GM18508 (cell line): ENCODE measurements around the gene C1QL1.

Experiments
- ATAC-seq: cut with Tn5 transposase; IDR thresholded peaks from one replicate; pipeline ENCODE4 v1.9.1; 2021; ENCODE audit warnings: moderate number of reproducible peaks; ENCODE audit not compliant: insufficient read depth, unreplicated experiment

Gene C1QL1

GRCh38 chr17:44990994-44991393 is 22.9 kb upstream of the C1QL1 start:
- no peak for ATAC-seq

- no peak for ATAC-seq
Measured at GRCh38 chr17:44989552-44990138, 21.5 kb upstream of the C1QL1 start.

DNA sequence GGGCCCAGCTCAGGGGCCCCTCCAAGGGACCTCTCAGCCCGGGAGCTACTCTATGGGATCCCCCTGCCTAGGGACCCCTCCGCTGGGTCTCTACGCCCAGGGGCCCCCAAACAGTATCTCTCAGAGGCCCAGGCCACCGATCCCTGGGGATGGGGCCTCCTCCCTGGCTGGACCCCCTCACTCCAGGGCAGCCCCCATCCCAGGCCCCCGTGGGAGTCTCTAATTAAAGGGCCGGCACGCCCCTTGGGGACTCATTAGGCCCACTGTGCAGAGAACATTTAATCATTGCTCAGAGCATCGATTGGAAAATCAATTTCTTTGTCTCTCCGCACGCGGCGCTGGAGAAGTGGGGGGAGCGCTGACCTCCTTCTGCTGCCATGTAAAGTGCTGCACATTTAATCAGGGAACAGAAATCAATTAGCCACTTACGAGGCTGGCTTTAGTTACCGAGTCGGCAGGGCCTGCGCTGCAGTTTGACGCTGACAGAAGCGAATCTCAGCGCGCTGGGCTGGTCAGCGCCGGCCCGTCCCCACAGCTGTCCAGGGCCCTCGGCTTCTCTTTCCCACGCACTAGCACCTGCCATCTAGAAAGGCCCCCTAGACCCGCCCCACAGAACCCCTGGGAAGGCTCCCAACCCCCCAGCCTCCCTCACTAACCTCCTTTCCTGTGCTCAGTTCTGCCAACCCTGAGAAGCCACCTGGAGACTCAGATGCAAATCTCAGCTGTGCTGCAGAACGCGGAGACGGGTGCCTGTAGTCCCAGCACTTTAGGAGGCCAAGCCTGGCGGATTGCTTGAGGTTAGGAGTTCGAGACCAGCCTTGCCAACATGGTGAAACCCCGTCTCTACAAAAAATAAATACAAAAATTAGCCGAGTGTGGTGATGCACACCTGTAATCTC is 20.2 kb upstream of the C1QL1 start:
- ATAC-seq = no peak

- no peak for ATAC-seq
Measured at GRCh38 chr17:44983563-44983962, 15.5 kb upstream of the C1QL1 start.

DNA sequence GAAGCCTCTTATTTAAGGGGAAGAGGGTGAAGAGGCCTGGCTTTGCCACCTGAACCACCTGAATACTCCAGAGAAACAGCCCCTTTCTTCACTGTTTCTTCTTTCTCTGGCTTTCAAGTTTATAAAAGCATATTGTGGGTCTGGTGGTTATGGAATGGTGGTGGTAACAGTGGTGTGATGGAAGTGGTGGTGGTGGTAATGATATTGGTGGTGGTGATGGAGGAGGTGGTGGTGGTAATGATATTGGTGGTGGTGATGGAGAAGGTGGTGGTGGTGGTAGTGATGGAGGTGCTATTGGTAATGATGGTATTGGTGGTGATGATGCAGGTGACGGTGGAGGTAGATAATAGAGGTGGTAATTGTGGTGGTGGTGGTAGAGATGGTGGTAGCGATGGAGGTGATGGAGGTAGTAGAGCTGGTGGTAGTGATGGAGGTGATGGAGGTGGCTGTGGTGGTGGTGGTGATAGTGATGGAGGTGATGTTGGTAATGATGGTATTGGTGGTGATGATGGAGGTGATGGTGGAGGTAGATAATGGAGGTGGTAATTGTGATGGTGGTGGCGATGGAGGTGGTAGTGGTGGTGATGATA is 14.1 kb upstream of the C1QL1 start:
- ATAC-seq = no peak

DNA sequence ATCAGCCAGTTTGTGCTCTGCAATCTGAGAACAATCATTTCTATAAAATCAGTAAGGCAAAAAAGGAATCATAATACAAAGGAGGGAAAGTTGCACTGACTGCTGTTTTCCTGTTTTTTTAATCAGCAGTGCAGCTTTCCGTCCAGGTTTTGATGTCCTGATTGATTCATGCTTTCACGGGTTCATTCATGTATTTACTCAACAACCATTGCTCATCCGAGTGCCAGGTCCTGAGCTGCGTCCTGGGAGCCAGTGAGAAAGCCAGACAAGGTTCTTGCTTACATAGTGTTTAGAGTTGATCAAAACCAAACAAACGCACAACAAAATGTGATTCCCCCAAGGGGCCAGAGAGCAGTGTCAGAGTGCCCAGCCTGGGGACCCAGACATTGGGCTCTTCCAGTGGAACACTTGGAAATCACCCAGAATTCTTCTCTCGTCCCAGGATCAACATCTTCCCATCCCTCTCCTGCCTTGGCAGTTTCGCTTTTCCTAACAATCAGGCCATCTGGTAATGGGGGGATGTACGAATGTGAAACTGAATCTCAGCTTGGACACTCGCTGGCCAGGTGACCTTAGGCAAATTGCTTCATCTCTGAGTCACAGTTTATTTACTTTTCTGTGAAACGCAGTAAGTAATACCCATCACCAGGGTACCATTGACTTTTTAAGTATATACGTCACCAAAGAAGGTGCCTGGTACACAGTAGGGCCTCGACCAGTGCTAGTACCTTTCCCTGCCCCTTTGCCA is 13.3 kb upstream of the C1QL1 start:
- ATAC-seq = no peak

- no peak for ATAC-seq
Measured at GRCh38 chr17:44979426-44979995, 11.4 kb upstream of the C1QL1 start.

DNA sequence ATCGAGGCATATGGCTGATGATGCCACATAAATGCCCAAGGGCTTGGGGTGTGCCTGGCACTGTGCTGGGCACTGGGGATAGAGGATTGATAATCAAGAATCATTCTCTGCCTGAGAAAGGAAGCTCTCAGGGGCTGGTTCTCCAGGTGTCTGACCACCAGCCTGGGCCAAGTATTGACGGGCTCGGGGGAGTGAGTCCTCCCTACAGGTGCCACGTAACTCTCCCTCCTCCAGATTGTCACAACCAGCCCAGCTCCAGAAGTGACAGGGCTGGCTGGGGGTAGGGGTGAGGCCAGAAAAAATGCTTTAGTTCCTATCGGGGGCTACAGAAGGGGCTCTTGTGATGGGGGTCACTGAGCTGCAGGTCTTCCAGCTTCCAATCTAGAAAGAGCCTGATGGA is 10.7 kb upstream of the C1QL1 start:
- no peak for ATAC-seq

DNA sequence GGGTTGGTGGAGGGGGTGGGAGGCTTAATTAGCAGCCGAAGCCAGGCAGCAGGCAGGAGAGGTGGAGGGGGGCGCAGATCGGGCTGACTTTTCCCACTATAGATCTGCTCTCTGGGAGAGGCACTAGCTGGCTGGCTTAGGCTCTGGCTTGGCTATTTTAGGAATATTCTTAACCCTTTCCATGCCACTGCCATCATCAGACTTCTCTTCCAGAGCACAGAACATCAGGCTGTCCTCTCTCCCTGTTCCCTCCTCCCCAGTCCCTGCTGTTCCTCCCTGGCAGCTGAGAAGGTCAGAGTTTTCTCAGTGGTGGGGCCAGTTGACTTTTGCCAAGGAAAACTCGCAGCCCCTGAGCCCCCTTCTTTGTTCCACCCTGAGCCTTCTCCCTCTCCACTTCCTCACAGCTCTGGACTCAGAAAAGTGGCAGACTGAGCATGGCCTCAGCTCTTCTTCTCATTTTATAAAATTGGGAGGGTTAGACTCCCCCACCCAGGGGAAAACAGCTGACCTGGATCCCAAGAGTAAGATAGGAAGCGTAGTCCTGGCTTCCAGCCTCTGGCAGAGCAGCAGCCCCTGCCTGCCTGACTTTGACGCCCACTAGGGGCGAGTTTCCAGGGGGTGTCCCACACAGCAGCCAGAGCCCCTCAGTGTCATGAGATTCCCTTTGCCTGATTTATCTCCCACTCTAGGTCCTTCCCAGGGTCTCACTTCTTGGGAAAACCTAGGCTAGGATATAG is 9.9 kb upstream of the C1QL1 start:
- no peak for ATAC-seq

GRCh38 chr17:44977065-44977464 is 9.0 kb upstream of the C1QL1 start:
- no peak for ATAC-seq

- ATAC-seq = no peak
Measured at GRCh38 chr17:44976206-44976605, 8.1 kb upstream of the C1QL1 start.

DNA sequence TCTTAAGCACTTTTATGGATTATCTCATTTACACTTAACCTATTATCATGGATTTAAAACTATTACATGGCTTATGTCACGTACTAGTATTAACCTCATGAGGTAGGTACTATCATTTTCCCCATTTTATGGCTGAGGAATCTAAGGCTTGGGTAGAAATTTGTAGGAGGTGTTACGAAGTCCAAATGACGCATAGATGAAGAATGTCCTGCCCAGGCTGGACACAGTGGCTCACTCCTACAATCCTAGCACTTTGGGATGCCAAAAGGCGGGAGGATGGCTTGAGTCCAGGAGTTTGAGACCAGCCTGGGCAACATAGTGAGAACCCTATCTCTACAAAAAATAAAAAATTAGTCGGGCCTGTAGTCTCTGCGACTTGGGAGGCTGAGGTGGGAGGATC is 4.8 kb upstream of the C1QL1 start:
- no peak for ATAC-seq

DNA sequence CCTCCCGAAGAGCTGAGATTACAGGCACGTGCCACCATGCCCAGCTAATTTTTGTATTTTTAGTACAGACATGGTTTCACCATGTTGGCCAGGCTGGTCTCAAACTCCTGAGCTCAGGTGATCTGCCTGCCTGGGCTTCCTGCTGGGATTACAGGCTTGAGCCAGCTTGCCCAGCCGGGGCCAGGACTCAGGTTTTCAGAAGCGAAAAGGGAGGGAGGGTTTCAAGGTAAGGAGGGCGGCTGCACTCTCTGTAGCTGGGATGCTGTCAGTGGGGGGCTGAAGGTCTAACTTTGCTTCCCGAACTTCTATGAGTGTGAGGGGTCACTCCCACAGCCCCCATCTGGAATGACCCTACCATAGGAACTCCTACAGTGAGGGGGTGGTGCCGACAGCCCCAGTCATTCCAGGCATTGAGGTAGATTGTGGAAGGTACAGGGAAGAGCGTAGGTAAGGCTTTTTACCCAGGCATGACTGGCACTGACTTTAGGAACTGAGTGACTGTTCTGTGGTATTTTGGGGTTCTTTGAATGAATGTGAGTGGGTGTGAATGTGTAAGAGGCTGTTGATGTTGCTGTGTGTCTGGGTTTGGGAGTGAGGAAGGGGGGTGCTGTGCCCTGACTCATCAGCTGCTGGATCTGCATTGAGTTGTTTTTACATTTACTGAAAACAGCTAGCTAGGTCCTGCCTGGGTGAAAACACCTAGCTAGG is 3.8 kb upstream of the C1QL1 start:
- ATAC-seq = no peak

DNA sequence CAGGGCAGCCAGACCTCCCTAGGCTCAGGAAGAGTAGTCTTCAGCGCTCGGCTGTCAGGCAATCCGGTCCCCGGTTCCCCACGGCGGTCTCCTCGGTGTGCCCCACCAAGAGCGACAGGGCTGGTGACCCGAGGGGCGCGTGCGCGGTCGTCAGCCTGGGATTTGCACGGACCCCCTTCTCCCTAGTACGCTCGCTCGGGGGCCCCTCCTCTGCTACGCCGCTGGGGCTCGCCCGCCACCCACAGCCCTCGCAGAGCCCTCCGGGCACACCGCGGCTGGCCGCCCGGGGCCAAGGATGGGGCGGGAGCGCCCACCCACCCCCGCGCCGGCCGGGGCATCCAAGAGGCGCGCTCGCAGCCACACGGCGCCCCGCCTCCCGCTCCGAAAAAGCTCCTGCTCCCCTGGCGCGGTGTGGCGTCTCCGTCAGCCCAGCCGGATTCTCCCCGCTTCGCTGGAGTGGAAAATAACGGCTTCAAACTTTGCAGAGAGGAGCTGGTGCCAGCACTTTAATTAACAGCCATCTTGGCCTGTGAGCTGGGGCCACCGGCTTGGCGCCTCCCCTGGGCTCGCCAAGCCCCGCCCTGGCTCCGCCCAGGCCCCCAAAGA is 2.1 kb upstream of the C1QL1 start:
- no peak for ATAC-seq

- no peak for ATAC-seq
Measured at GRCh38 chr17:44969144-44969780, 1.2 kb upstream of the C1QL1 start.

DNA sequence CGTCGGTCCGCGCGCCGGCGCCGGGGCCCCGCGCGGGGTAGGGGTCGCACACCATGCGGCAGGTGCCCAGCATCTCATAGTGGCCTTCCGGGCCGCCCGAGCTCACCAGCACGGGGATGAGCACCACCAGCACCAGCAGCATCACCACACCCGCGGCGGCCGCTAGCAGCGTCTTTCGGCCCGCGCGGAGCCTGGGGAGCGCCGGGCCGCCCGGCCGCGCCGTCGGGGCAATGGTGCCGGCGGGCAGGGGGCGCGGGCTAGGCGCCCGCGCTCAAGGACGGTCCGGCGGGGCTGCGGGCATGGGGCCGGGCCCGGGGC is 237 bp downstream of the C1QL1 start:
- ATAC-seq = no peak

DNA sequence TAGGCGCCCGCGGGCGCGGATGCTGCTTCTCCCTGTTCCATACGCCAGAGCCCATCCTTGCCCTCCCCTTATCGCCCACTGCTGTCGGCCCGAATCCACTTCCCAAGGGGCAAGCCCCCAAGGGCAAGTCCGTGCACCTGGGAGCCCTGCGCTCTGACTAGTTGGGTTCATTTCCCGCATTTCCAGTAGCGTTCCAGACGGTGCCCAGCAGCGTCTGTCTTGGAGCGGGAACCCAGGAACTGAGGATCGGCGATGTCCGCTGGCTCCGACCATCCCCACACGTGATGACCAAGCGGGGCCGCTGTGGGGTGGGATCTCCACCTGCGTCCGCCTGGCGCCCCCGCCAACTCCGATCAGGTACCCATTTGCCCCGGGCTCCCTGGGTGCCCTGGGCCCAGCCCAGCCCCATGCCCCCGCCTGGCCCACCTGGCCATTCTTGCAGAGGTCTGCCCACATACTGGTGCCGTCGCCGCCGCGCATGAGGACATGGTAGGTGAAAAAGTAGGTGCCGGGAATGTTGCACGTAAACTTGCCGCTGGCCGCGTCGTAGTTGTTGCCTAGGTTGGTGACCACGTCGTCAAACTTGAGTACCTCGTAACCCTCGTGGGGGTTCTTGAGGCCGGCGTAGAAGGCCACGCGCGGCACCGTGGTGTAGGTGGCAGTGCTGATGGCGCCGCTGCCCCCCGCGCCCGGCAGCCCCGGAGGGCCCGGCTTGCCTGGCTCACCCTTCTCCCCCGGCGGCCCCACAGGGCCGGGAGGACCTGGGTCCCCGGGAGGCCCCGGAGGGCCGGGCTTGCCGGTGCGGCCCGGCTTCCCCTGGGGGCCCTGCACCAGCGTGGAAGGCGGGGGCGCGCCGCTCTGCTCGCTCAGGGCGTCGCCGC is 837 bp downstream of the C1QL1 start:
- ATAC-seq = no peak
